IPS-NIHi7 (cell line): Measurements from ENCODE around the gene OR5A1.

Source experiments
- DNase-seq: peaks from one replicate; pipeline ENCODE4 v3.0.0; 2012; ENCODE audit warnings: mixed read lengths; ENCODE audit errors: extremely low spot score

The OR5A1 gene

DNA sequence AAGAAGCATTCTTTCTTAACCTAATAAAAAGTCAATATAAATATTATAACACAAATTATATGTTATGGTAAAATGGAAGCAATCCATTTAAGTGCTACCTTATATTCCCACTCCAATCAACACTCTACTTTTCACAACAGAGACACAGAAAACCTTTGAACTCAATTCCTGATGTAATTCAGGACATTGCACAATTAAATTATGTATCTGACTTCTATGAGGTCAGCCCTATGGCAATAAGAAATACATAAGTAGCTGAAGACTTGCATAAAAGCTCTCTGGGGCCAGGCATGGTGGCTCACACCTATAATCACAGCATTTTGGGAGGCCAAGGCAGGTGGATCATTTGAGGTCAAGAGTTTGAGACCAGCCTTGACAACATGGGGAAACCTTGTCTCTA, 43.6 kb downstream of the OR5A1 start:
- no peak for DNase-seq

DNA sequence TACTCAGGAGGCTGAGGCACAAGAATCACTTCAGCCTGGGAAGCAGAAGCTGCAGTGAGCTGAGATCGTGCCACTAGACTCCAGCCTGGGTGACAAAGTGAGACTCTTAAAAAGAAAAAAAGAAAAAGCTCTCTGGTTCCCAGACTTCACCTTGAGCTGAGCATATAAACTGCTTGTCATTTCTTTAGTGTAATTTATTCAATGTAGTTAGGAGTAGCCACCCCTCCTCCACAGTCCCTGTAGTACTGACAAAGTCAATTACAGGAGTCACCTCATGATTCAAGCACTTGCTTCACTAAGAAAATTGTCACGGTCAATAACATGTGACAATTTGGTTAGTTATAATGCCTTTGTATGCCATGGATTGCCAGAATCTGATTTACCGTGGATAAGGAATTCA, 44.1 kb downstream of the OR5A1 start:
- no peak for DNase-seq
